SK-N-SH treated with all-trans-retinoic acid at 6 μM for 48 hours (cell line): ENCODE measurements around the gene PDE3A.

Experiments
- ARNTL ChIP-seq: fragments of 450-650 bp; formaldehyde crosslinking; IDR thresholded peaks from 2 replicates; pipeline ENCODE4 v1.5.0; 2020; ENCODE audit warnings: low read depth, mild to moderate bottlenecking, moderate library complexity, borderline replicate concordance
- CREB5 ChIP-seq: fragments of 250-450 bp; sonication (Bioruptor Pico); IDR thresholded peaks from 2 replicates; pipeline ENCODE4 v1.5.1; 2020; ENCODE audit warnings: low read depth, mild to moderate bottlenecking, moderate library complexity
- CSRNP3 ChIP-seq: fragments of 250-450 bp; sonication (Bioruptor Pico); IDR thresholded peaks from 2 replicates; pipeline ENCODE4 v1.5.1; 2021; ENCODE audit warnings: mild to moderate bottlenecking, moderate library complexity
- GLIS3 ChIP-seq: fragments of 250-450 bp; sonication (Bioruptor Pico); IDR thresholded peaks from 2 replicates; pipeline ENCODE4 v1.5.0; 2020; ENCODE audit warnings: mild to moderate bottlenecking, moderate library complexity
- OSR1 ChIP-seq: fragments of 250-450 bp; sonication (Bioruptor Pico); IDR thresholded peaks from 2 replicates; pipeline ENCODE4 v1.8.0; 2022; ENCODE audit warnings: moderate library complexity, mild to moderate bottlenecking, inconsistent platforms
- PPARA ChIP-seq: fragments of 250-450 bp; sonication (Bioruptor Pico); IDR thresholded peaks from 2 replicates; pipeline ENCODE4 v1.5.0; 2020; ENCODE audit warnings: mild to moderate bottlenecking, borderline replicate concordance
- RARB ChIP-seq: fragments of 250-450 bp; sonication (Bioruptor Pico); IDR thresholded peaks from 2 replicates; pipeline ENCODE4 v1.8.0; 2021; ENCODE audit warnings: mild to moderate bottlenecking, moderate library complexity
- SNAI2 ChIP-seq: fragments of 250-450 bp; sonication (Bioruptor Pico); IDR thresholded peaks from 2 replicates; pipeline ENCODE4 v1.5.0; 2020; ENCODE audit warnings: mild to moderate bottlenecking, moderate library complexity
- TOX ChIP-seq: fragments of 250-450 bp; sonication (Bioruptor Pico); IDR thresholded peaks from 2 replicates; pipeline ENCODE4 v1.8.0; 2021; ENCODE audit warnings: mild to moderate bottlenecking, moderate library complexity, borderline replicate concordance
- TSHZ2 ChIP-seq: fragments of 250-450 bp; sonication (Bioruptor Pico); IDR thresholded peaks from 2 replicates; pipeline ENCODE4 v1.5.0; 2020; ENCODE audit warnings: mild to moderate bottlenecking, moderate library complexity
- ZFP30 ChIP-seq: fragments of 450-650 bp; formaldehyde crosslinking; IDR thresholded peaks from 2 replicates; pipeline ENCODE4 v1.5.0; 2022; ENCODE audit warnings: mild to moderate bottlenecking, moderate library complexity
- ZNF8 ChIP-seq: fragments of 450-650 bp; formaldehyde crosslinking; IDR thresholded peaks from 2 replicates; pipeline ENCODE4 v1.5.0; 2020; ENCODE audit warnings: mild to moderate bottlenecking, moderate library complexity
- TF ChIP-seq, protein P1 (sequence below): fragments of 250-450 bp; sonication (Bioruptor Pico); IDR thresholded peaks from 2 replicates; pipeline ENCODE4 v1.8.0; 2020; ENCODE audit warnings: mild to moderate bottlenecking, moderate library complexity, borderline replicate concordance

DNA sequence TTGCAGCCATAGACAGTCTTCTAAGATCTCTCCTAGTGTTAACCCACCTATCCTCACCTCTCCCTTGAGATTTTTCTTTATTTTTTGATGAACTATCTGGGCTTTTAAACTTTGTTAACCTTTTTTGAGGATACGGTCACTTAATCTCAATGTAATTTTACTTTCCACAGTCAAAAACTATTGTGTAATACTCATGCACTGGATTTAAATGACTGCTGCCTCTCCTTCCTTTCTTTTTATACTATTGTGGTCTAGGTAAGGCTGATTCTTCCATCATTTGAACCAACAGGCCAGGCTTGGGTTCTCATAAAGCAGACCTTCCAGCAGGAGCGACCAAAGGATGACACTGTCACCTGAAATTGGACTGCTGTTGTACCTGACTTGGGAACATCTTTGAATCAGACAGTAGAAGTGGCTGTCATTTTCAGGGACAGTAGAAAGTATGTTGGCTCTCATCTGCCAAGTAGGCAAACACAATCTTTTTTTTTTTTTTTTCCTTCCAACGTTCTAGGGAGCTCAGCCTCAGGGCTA lies 689 bp upstream of the PDE3A start:
- TF ChIP-seq CREB5 (CRISPR knock-in tag), result no peak
- no peak for TF ChIP-seq GLIS3
- no peak for TF ChIP-seq TSHZ2
- no peak for TF ChIP-seq ZNF8 (CRISPR knock-in tag)
- no peak for TF ChIP-seq PPARA (CRISPR knock-in tag)
- TF ChIP-seq TOX (CRISPR knock-in tag), result no peak
- no peak for TF ChIP-seq CSRNP3 (CRISPR knock-in tag)
- TF ChIP-seq, protein P1, sequence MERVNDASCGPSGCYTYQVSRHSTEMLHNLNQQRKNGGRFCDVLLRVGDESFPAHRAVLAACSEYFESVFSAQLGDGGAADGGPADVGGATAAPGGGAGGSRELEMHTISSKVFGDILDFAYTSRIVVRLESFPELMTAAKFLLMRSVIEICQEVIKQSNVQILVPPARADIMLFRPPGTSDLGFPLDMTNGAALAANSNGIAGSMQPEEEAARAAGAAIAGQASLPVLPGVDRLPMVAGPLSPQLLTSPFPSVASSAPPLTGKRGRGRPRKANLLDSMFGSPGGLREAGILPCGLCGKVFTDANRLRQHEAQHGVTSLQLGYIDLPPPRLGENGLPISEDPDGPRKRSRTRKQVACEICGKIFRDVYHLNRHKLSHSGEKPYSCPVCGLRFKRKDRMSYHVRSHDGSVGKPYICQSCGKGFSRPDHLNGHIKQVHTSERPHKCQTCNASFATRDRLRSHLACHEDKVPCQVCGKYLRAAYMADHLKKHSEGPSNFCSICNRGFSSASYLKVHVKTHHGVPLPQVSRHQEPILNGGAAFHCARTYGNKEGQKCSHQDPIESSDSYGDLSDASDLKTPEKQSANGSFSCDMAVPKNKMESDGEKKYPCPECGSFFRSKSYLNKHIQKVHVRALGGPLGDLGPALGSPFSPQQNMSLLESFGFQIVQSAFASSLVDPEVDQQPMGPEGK (CRISPR knock-in tag), result no peak
- TF ChIP-seq SNAI2 (CRISPR knock-in tag), result no peak
- TF ChIP-seq ARNTL, result no peak
- no peak for TF ChIP-seq OSR1
- TF ChIP-seq ZFP30 (CRISPR knock-in tag), result no peak
- no peak for TF ChIP-seq RARB (CRISPR knock-in tag)
